Caco-2 (cell line): ENCODE results near the gene ZNF277. TPM values are rescaled to one million over a fixed set of nuclear protein-coding genes. Genes with fewer than 3 reads are reported as not detected.

Experiments used
- BruUV-seq: library from RNA; stranded (reverse); fragments of 400-500 nt; replicated peaks from 2 replicates; lab custom pipeline; 2021; lab: Mats Ljungman, UMichigan
- CTCF ChIA-PET: fragments of 300-600 bp; sonication (Branson Sonifier 250); formaldehyde crosslinking; loops from one replicate; lab custom pipeline; 2022; ENCODE audit warnings: antibody characterized with exemption; lab: Charles Lee
- POLR2A ChIA-PET: fragments of 300-600 bp; sonication (Branson Sonifier 250); formaldehyde crosslinking; loops from one replicate; lab custom pipeline; 2022; ENCODE audit warnings: antibody characterized with exemption; lab: Charles Lee
- DNase-seq, 2 experiments: peaks; one replicate each; pipeline versions ENCODE4 v3.0.0 to v3.0.0-alpha.2; 2020 to 2022
- H3K27me3 ChIP-seq: replicated peaks from 2 replicates; pipeline ENCODE4 v1.6.0; 2011; ENCODE audit warnings: low read length; ENCODE audit not compliant: control insufficient read depth, insufficient read depth
- H3K36me3 ChIP-seq: 2 replicates; pipeline ENCODE4 v1.5.1; 2011; ENCODE audit warnings: low read length; ENCODE audit not compliant: control insufficient read depth, insufficient read depth
- H3K4me1 ChIP-seq: fragments of 250-450 bp; sonication (Bioruptor Pico); 2 replicates; pipeline ENCODE4 v1.5.1; 2020; ENCODE audit warnings: mild to moderate bottlenecking
- H3K4me3 ChIP-seq: 2 replicates; pipeline ENCODE4 v1.5.1; 2011; ENCODE audit warnings: low read depth, mild to moderate bottlenecking, control low read depth, low read length
- H3K9me3 ChIP-seq: fragments of 250-450 bp; sonication (Bioruptor Pico); 2 replicates; pipeline ENCODE4 v1.5.1; 2020; ENCODE audit warnings: mild to moderate bottlenecking, moderate library complexity
- H3K27ac Mint-ChIP-seq: one replicate; pipeline ENCODE4 v1.8.0; 2022; ENCODE audit warnings: mixed read lengths; ENCODE audit not compliant: unreplicated experiment
- H3K27me3 Mint-ChIP-seq: one replicate; pipeline ENCODE4 v1.8.0; 2022; ENCODE audit warnings: mixed read lengths; ENCODE audit not compliant: insufficient read depth, unreplicated experiment
- H3K36me3 Mint-ChIP-seq: one replicate; pipeline ENCODE4 v1.8.0; 2022; ENCODE audit warnings: mild to moderate bottlenecking, mixed read lengths; ENCODE audit not compliant: insufficient read depth, unreplicated experiment
- H3K4me1 Mint-ChIP-seq: one replicate; pipeline ENCODE4 v1.8.0; 2022; ENCODE audit warnings: low read depth, mixed read lengths; ENCODE audit not compliant: unreplicated experiment
- H3K4me3 Mint-ChIP-seq: one replicate; pipeline ENCODE4 v1.8.0; 2022; ENCODE audit warnings: mild to moderate bottlenecking, moderate library complexity, mixed read lengths; ENCODE audit not compliant: unreplicated experiment
- H3K9me3 Mint-ChIP-seq: one replicate; pipeline ENCODE4 v1.8.0; 2022; ENCODE audit warnings: mixed read lengths; ENCODE audit not compliant: unreplicated experiment
- intact Hi-C: fragments of 100-400 bp; cut with micrococcal nuclease; formaldehyde crosslinking; loops from one replicate; pipeline ENCODE4 v1.10.0; 2022; ENCODE audit not compliant: unreplicated experiment
- total RNA-seq: library from RNA; stranded (reverse); gene quantifications from 2 replicates; pipeline ENCODE4 v1.2.3, GENCODE V29; 2022
- TF ChIP-seq, protein P1 (sequence below), 2 experiments: fragments of 200-600 bp in 1 of 2; IDR thresholded peaks; 1 replicate in 1 of 2; 2 replicates in 1 of 2; pipeline versions ENCODE4 v1.5.1 to v1.8.0; 2011 to 2022; ENCODE audit warnings: antibody characterized with exemption in 1 of 2, control low read depth in 1 of 2, inconsistent platforms in 1 of 2, low read depth in 1 of 2, low read length in 1 of 2, mild to moderate bottlenecking in 1 of 2, moderate library complexity in 1 of 2; ENCODE audit not compliant: insufficient read depth in 1 of 2, severe bottlenecking in 1 of 2, unreplicated experiment in 1 of 2

The ZNF277 gene
- total RNA-seq, 1 experiment from 2014 or later = 22.8 TPM

DNA sequence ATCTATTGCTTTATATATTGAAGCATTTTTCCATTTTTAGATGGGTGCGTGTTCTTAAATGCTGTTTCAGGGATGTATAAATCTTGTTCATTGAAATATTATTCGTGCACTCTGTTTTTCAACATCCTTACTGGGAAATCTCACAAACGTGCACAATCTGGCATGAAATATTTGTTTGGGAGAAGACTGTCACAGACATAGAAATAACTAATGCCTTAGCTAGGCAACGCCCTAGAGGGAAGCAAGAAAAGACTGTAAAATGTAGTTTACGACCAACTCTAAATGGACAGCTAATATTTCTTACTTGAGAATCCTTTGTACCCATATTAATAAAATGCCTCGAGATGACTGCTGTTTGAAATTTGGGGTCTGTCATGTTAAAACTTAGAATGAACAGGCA is 9.2 kb upstream of the ZNF277 start:
- CTCF ChIA-PET = interaction anchor here (0.6 kb wide), 1 partner anchor 1196 kb away, joined by 4 read pairs; no protein-coding TSS in a partner anchor
- peaks cover 4% of the 10 kb centered on the region; the same call in 1 of the 2 replicates for H3K4me1 ChIP-seq
- TF ChIP-seq, protein P1, sequence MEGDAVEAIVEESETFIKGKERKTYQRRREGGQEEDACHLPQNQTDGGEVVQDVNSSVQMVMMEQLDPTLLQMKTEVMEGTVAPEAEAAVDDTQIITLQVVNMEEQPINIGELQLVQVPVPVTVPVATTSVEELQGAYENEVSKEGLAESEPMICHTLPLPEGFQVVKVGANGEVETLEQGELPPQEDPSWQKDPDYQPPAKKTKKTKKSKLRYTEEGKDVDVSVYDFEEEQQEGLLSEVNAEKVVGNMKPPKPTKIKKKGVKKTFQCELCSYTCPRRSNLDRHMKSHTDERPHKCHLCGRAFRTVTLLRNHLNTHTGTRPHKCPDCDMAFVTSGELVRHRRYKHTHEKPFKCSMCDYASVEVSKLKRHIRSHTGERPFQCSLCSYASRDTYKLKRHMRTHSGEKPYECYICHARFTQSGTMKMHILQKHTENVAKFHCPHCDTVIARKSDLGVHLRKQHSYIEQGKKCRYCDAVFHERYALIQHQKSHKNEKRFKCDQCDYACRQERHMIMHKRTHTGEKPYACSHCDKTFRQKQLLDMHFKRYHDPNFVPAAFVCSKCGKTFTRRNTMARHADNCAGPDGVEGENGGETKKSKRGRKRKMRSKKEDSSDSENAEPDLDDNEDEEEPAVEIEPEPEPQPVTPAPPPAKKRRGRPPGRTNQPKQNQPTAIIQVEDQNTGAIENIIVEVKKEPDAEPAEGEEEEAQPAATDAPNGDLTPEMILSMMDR (IDR thresholded peaks at IDR 0.05; ENCODE audit: insufficient read depth in 1 of 2, low read depth in 1 of 2, low read length in 1 of 2, severe bottlenecking in 1 of 2, unreplicated experiment in 1 of 2) = no peak
- Mint-ChIP-seq H3K27me3 (peaks cover 8% of the 10 kb centered on the region), H3K9me3 (no peaks in the 10 kb centered on the region), H3K36me3 (no peaks in the 10 kb centered on the region), H3K4me3 (no peak overlapping the region), H3K4me1 (no peaks in the 10 kb centered on the region), H3K27ac (no peak overlapping the region)
- no TSS peak for BruUV-seq
- POLR2A ChIA-PET = no interaction called here
- no peaks in the 10 kb centered on the region for H3K27me3 ChIP-seq
- intact Hi-C loops = no loop called here
- H3K9me3 ChIP-seq = no peaks in the 10 kb centered on the region
- no peaks in the 10 kb centered on the region for H3K36me3 ChIP-seq
- H3K4me3 ChIP-seq = no peak overlapping the region
- no peak for DNase-seq

DNA sequence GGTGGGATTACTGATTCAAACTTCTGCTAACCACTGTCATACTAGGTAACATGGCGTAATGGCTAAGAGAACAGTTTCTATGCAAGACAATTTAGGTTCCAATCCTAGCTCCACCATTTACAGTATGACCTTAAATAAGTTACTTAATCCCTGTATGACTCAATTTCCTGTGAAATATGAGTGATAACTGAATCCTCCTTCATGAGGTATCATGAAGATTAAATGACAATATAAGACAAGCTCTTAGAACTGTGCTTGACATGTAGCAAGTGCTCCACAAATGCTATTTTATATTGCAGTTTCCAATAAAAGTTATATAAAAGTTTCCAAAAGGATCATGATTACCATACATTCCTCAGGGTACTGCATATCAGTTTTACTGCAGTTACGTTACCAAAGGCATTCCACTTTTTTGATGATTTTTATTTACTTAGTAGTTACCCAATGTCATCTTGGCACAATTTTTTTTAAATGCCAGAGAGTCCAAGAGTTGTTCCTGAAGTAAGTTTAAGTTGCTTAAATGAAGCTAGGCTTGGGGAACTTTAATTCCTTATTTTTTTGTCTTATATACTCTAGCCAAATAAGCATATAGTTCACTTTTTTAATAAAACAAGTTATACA is 7.3 kb upstream of the ZNF277 start:
- H3K4me1 Mint-ChIP-seq = no peaks in the 10 kb centered on the region
- H3K27me3 Mint-ChIP-seq = peaks cover 16% of the 10 kb centered on the region
- Histone ChIP-seq H3K27me3 (no peaks in the 10 kb centered on the region), H3K9me3 (no peaks in the 10 kb centered on the region), H3K4me1 (peaks cover under 1% of the 10 kb centered on the region; the same call in 1 of the 2 replicates), H3K36me3 (no peaks in the 10 kb centered on the region), H3K4me3 (no peak overlapping the region)
- TF ChIP-seq, protein P1 (IDR thresholded peaks at IDR 0.05; ENCODE audit: insufficient read depth in 1 of 2, low read depth in 1 of 2, low read length in 1 of 2, severe bottlenecking in 1 of 2, unreplicated experiment in 1 of 2) = no peak
- no peak overlapping the region for H3K27ac Mint-ChIP-seq
- POLR2A ChIA-PET = no interaction called here
- CTCF ChIA-PET = no interaction called here
- H3K9me3 Mint-ChIP-seq = no peaks in the 10 kb centered on the region
- no peaks in the 10 kb centered on the region for H3K36me3 Mint-ChIP-seq
- intact Hi-C loops = no loop called here
- no TSS peak for BruUV-seq
- no peak for DNase-seq
- no peak overlapping the region for H3K4me3 Mint-ChIP-seq

DNA sequence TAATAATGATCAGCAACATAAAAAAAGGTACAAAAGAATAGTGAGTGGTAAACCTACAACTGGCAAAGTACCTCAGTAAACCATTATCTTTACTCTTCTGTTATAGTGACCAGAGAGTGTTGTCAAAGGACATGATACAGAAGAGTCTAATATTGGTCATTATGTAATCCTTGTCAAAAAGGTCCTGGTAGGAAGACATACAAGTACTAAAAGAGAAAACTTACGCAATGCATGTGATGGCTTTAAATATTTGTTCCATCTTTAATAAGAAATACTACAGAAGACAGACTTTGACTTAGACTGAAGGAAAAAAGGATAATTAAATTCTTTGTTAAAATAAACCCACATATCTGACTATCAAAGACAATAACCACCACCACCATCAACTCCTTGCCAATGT is 6.8 kb upstream of the ZNF277 start:
- Histone ChIP-seq H3K9me3 (no peaks in the 10 kb centered on the region), H3K27me3 (no peaks in the 10 kb centered on the region), H3K4me3 (no peak overlapping the region), H3K4me1 (no peaks in the 10 kb centered on the region), H3K36me3 (no peaks in the 10 kb centered on the region)
- ChIA-PET POLR2A (no interaction called here), CTCF (no interaction called here)
- Mint-ChIP-seq H3K9me3 (no peaks in the 10 kb centered on the region), H3K27ac (no peak overlapping the region), H3K36me3 (no peaks in the 10 kb centered on the region), H3K27me3 (peaks cover 16% of the 10 kb centered on the region), H3K4me3 (no peak overlapping the region), H3K4me1 (peaks cover 1% of the 10 kb centered on the region)
- DNase-seq = no peak
- BruUV-seq = no TSS peak
- TF ChIP-seq, protein P1 (IDR thresholded peaks at IDR 0.05; ENCODE audit: insufficient read depth in 1 of 2, low read depth in 1 of 2, low read length in 1 of 2, severe bottlenecking in 1 of 2, unreplicated experiment in 1 of 2) = no peak
- intact Hi-C loops = no loop called here
